SK-N-SH (cell line): ENCODE data around the gene PLXNA4. TPM values are rescaled to one million over a fixed set of nuclear protein-coding genes. Genes with fewer than 3 reads are reported as not detected.
"Not testable (repeated sequence)": the region's sequence is repeated elsewhere in the genome, so short reads cannot be mapped to it uniquely, and the experiment has no call there.

Experiments used
- CTCF ChIA-PET: fragments of 300-600, 350-600 bp; formaldehyde crosslinking; extraction: SDS; loops from one replicate; lab custom pipeline; 2021; lab: Yijun Ruan, JAX
- POLR2A ChIA-PET: fragments of 350-600 bp; sonication (Branson Sonifier 250); formaldehyde crosslinking; extraction: SDS; loops from one replicate; lab custom pipeline; 2020; ENCODE audit warnings: antibody characterized with exemption, inconsistent platforms; lab: Yijun Ruan, JAX
- DNase-seq: peaks from one replicate; pipeline ENCODE4 v3.0.0; 2012
- H2AFZ ChIP-seq: fragments of 200-600 bp; sonication (generic); 2 replicates; pipeline ENCODE4 v1.8.1; 2016; ENCODE audit warnings: antibody characterized with exemption, mild to moderate bottlenecking, low read depth
- H3F3A ChIP-seq: fragments of 200-600 bp; sonication (generic); replicated peaks from 2 replicates; pipeline ENCODE3; 2016; ENCODE audit warnings: antibody characterized with exemption, mild to moderate bottlenecking; ENCODE audit not compliant: insufficient read depth
- H3K27ac ChIP-seq, 2 experiments: fragments of 200-500 bp in 1 of 2; fragments of 200-600 bp in 1 of 2; sonication (Bioruptor generic) in 1 of 2; sonication (generic), shearing (Covaris generic) in 1 of 2; 2 replicates each; pipeline versions ENCODE4 v1.5.1 to v1.6.1; 2014 to 2016; ENCODE audit warnings: low read depth in 2 of 2, inconsistent platforms in 1 of 2, low read length in 1 of 2, mild to moderate bottlenecking in 1 of 2, mixed read lengths in 1 of 2
- H3K27me3 ChIP-seq: fragments of 200-600 bp; sonication (generic), shearing (Covaris generic); 2 replicates; pipeline ENCODE4 v1.6.1; 2016; ENCODE audit warnings: mixed run types; ENCODE audit not compliant: insufficient read depth
- H3K36me3 ChIP-seq, 2 experiments: fragments of 200-500 bp in 1 of 2; fragments of 200-600 bp in 1 of 2; sonication (Bioruptor generic) in 1 of 2; sonication (generic) in 1 of 2; replicated peaks in 1 of 2; 2 replicates each; pipeline versions ENCODE3 to v1.5.1; 2014 to 2016; ENCODE audit warnings: low read length in 1 of 2, mild to moderate bottlenecking in 1 of 2; ENCODE audit not compliant: insufficient read depth in 2 of 2, control insufficient read depth in 1 of 2
- H3K4me1 ChIP-seq, 2 experiments: fragments of 200-500 bp in 1 of 2; fragments of 200-600 bp in 1 of 2; sonication (Bioruptor generic) in 1 of 2; sonication (generic), shearing (Covaris generic) in 1 of 2; 2 replicates each; pipeline versions ENCODE4 v1.5.1 to v1.6.1; 2014 to 2016; ENCODE audit warnings: low read depth in 1 of 2, low read length in 1 of 2, mixed run types in 1 of 2; ENCODE audit not compliant: insufficient read depth in 2 of 2, control insufficient read depth in 1 of 2
- H3K4me2 ChIP-seq: fragments of 200-600 bp; sonication (generic), shearing (Covaris generic); 2 replicates; pipeline ENCODE4 v1.6.1; 2017; ENCODE audit warnings: mixed run types
- H3K4me3 ChIP-seq, 2 experiments: fragments of 200-500 bp in 1 of 2; fragments of 200-600 bp in 1 of 2; sonication (Bioruptor generic) in 1 of 2; sonication (generic), shearing (Covaris generic) in 1 of 2; 2 replicates each; pipeline versions ENCODE4 v1.5.1 to v1.8.1; 2014 to 2016; ENCODE audit warnings: low read depth in 2 of 2, inconsistent platforms in 1 of 2, low read length in 1 of 2, mild to moderate bottlenecking in 1 of 2, mixed read lengths in 1 of 2, moderate library complexity in 1 of 2
- H3K79me2 ChIP-seq: fragments of 200-600 bp; sonication (generic); 2 replicates; pipeline ENCODE4 v1.8.1; 2017; ENCODE audit warnings: mild to moderate bottlenecking; ENCODE audit not compliant: insufficient read depth
- H3K9ac ChIP-seq: fragments of 200-600 bp; sonication (generic); 2 replicates; pipeline ENCODE4 v1.6.1; 2017; ENCODE audit warnings: mixed run types
- H3K9me2 ChIP-seq: fragments of 200-600 bp; sonication (generic); 2 replicates; pipeline ENCODE4 v1.6.1; 2017; ENCODE audit warnings: mixed run types
- H3K9me3 ChIP-seq: fragments of 200-600 bp; sonication (generic); 2 replicates; pipeline ENCODE4 v1.6.1; 2017; ENCODE audit warnings: mixed run types, mild to moderate bottlenecking, moderate library complexity
- H4K20me1 ChIP-seq: fragments of 200-600 bp; sonication (generic); 2 replicates; pipeline ENCODE4 v1.6.1; 2017; ENCODE audit warnings: mild to moderate bottlenecking, mixed run types; ENCODE audit not compliant: insufficient read depth
- CHD2 ChIP-seq: fragments of 150-350 bp; IDR thresholded peaks from 2 replicates; pipeline ENCODE4 v1.6.1; 2018; ENCODE audit warnings: low read length; ENCODE audit not compliant: partially characterized antibody
- CTCF ChIP-seq: fragments of 200-600 bp; sonication (generic); IDR thresholded peaks from 2 replicates; pipeline ENCODE4 v1.6.1; 2017; ENCODE audit warnings: antibody characterized with exemption, mild to moderate bottlenecking, moderate library complexity
- ELF1 ChIP-seq: IDR thresholded peaks from 2 replicates; pipeline ENCODE4 v1.4.0; 2012
- EP300 ChIP-seq, 2 experiments: IDR thresholded peaks; 2 replicates each; pipeline versions ENCODE4 v1.4.0 to v1.6.1; 2012; ENCODE audit warnings: borderline replicate concordance in 1 of 2, low read depth in 1 of 2, low read length in 1 of 2
- FOXJ3 ChIP-seq: sonication (generic); formaldehyde crosslinking; IDR thresholded peaks from 2 replicates; pipeline ENCODE4 v1.5.1; 2020; ENCODE audit warnings: mild to moderate bottlenecking, missing genetic modification reagents
- GATA2 ChIP-seq: sonication (generic); formaldehyde crosslinking; IDR thresholded peaks from 2 replicates; pipeline ENCODE4 v1.5.0; 2020; ENCODE audit warnings: mild to moderate bottlenecking, missing genetic modification reagents
- IRF3 ChIP-seq: fragments of 150-350 bp; IDR thresholded peaks from 2 replicates; pipeline ENCODE4 v1.6.1; 2016; ENCODE audit warnings: mild to moderate bottlenecking, low read depth, low read length
- JUND ChIP-seq: IDR thresholded peaks from 2 replicates; pipeline ENCODE4 v1.4.0; 2012
- NFIC ChIP-seq: IDR thresholded peaks from 2 replicates; pipeline ENCODE4 v1.4.0; 2012; ENCODE audit warnings: borderline replicate concordance
- NRF1 ChIP-seq: IDR thresholded peaks from 2 replicates; pipeline ENCODE4 v1.6.1; 2012; ENCODE audit warnings: low read depth, mild to moderate bottlenecking, low read length
- RAD21 ChIP-seq: IDR thresholded peaks from 2 replicates; pipeline ENCODE4 v1.6.1; 2012; ENCODE audit warnings: mild to moderate bottlenecking, low read length
- REST ChIP-seq: IDR thresholded peaks from 2 replicates; pipeline ENCODE4 v1.6.1; 2012; ENCODE audit warnings: mild to moderate bottlenecking, low read depth, low read length, moderate library complexity
- SIN3A ChIP-seq: IDR thresholded peaks from 2 replicates; pipeline ENCODE4 v1.6.1; 2012; ENCODE audit warnings: low read depth, mild to moderate bottlenecking, low read length, moderate library complexity, borderline replicate concordance
- TAF1 ChIP-seq: IDR thresholded peaks from 2 replicates; pipeline ENCODE4 v1.6.1; 2012; ENCODE audit warnings: low read depth, mild to moderate bottlenecking, low read length, moderate library complexity, borderline replicate concordance
- TCF12 ChIP-seq: IDR thresholded peaks from 2 replicates; pipeline ENCODE4 v1.4.0; 2012
- TEAD4 ChIP-seq: IDR thresholded peaks from 2 replicates; pipeline ENCODE4 v1.4.0; 2012; ENCODE audit warnings: mild to moderate bottlenecking, borderline replicate concordance; ENCODE audit not compliant: insufficient read depth
- USF2 ChIP-seq: fragments of 150-350 bp; IDR thresholded peaks from 2 replicates; pipeline ENCODE4 v1.6.1; 2017; ENCODE audit warnings: antibody characterized with exemption, low read length, low read depth, borderline replicate concordance
- WGBS: methylation state at CpG from one replicate; pipeline ENCODE4 v1.1.6; 2017; ENCODE audit warnings: low lambda C conversion rate; 5-methylcytosine and 5-hydroxymethylcytosine counted together
- polyA plus RNA-seq, 3 experiments: library from polyadenylated mRNA; depleted of rRNA; stranded (reverse); fragments of >200 nt; gene quantifications; 2 replicates each; pipeline ENCODE4 v1.2.3, GENCODE V29; 2012
- TF ChIP-seq, protein P1 (sequence below): IDR thresholded peaks from 2 replicates; pipeline ENCODE4 v1.4.0; 2012; ENCODE audit warnings: low read depth, borderline replicate concordance

The PLXNA4 gene
- polyA plus RNA-seq, 1 of the 3 experiments (the other 2 are of a cell fraction) = 2.4 TPM

DNA sequence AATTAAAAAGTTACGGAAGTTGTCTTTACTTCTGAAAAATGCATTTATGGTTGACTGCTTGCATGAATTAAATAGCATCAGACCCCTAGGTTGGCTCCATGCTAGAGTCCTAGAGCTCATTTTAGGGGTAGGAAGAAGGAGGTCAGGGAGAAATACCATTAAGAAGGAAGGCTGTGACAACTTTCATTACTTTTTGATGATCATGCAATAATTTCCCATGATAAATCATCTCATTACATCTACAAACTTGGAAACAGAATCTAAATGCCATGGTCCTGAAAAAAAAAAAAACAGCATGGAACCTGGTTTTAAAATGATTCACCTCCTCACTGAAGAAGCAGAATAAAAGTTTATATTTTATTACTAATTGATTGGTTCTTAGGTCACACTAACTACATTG is 20.3 kb upstream of the PLXNA4 start:
- Histone ChIP-seq H3K4me1 (peaks cover 0 to 21% of the 10 kb centered on the region in 2 experiments; a peak in 2 of 4 replicates), H3K9ac (no peak overlapping the region), H3K27me3 (peaks cover 7% of the 10 kb centered on the region; the same call in 1 of the 2 replicates), H3K4me3 (no peak overlapping the region), H3K79me2 (no peaks in the 10 kb centered on the region), H3K9me3 (no peaks in the 10 kb centered on the region), H3K27ac (no peak overlapping the region), H4K20me1 (no peaks in the 10 kb centered on the region), H2AFZ (no peak overlapping the region), H3F3A (no peaks in the 10 kb centered on the region), H3K36me3 (no peaks in the 10 kb centered on the region), H3K9me2 (0 out of 2 replicates have a peak, but pooled peaks cover 5% of the 10 kb centered on the region), H3K4me2 (no peak overlapping the region)
- 81% methylated on average over 1 of the region's 1 CpG for WGBS
- DNase-seq = no peak
- CTCF ChIA-PET = interaction anchor here (1.0 to 1.1 kb wide), 2 partner anchors 10 to 16 kb away, joined by 3 to 4 read pairs; no protein-coding TSS in a partner anchor
- no peak for TF ChIP-seq CTCF
- TF ChIP-seq TEAD4 = no peak
- no peak for TF ChIP-seq FOXJ3
- no peak for TF ChIP-seq NFIC
- TF ChIP-seq TAF1 = no peak
- TF ChIP-seq JUND = no peak
- TF ChIP-seq TCF12 = no peak
- TF ChIP-seq, protein P1, sequence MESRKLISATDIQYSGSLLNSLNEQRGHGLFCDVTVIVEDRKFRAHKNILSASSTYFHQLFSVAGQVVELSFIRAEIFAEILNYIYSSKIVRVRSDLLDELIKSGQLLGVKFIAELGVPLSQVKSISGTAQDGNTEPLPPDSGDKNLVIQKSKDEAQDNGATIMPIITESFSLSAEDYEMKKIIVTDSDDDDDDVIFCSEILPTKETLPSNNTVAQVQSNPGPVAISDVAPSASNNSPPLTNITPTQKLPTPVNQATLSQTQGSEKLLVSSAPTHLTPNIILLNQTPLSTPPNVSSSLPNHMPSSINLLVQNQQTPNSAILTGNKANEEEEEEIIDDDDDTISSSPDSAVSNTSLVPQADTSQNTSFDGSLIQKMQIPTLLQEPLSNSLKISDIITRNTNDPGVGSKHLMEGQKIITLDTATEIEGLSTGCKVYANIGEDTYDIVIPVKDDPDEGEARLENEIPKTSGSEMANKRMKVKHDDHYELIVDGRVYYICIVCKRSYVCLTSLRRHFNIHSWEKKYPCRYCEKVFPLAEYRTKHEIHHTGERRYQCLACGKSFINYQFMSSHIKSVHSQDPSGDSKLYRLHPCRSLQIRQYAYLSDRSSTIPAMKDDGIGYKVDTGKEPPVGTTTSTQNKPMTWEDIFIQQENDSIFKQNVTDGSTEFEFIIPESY = no peak
- TF ChIP-seq USF2 = no peak
- TF ChIP-seq NRF1 = no peak
- no peak for TF ChIP-seq CHD2
- no peak for TF ChIP-seq GATA2 (CRISPR knock-in tag)
- TF ChIP-seq REST = no peak
- TF ChIP-seq ELF1 = no peak
- TF ChIP-seq RAD21 = no peak
- TF ChIP-seq SIN3A = no peak
- no peak for TF ChIP-seq EP300 (IDR thresholded peaks at IDR 0.05; ENCODE audit: borderline replicate concordance in 1 of 2, low read depth in 1 of 2, low read length in 1 of 2)
- TF ChIP-seq IRF3 = no peak
- POLR2A ChIA-PET = no interaction called here

DNA sequence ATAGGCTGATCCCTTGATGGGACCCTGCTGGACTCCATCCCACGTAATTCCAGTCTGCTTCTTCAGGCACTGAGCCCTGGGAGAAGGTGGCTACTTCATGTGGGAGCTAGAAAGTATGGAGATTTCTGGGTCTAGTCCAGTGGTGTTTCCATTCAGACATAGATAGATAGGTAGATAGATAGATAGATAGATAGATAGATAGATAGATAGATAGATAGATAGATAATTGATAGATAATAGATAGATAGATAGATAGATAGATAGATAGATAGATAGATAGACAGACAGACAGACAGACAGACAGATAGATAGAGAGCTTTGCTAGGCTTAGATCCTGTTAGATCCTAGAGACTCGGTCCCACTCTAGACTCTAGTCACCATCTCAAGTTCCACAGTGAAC is 18.5 kb upstream of the PLXNA4 start:
- H3K9me3 ChIP-seq, H3K4me3 ChIP-seq, POLR2A ChIA-PET, H3K4me2 ChIP-seq, H3K27ac ChIP-seq, DNase-seq, H3K9ac ChIP-seq, H3K79me2 ChIP-seq, H3F3A ChIP-seq, H3K36me3 ChIP-seq, H4K20me1 ChIP-seq, H2AFZ ChIP-seq, H3K9me2 ChIP-seq: not testable (repeated sequence)
- peaks cover 0 to 21% of the 10 kb centered on the region in 2 experiments; a peak in 2 of 4 replicates for H3K4me1 ChIP-seq
- CTCF ChIA-PET = interaction anchor here (1.2 to 3.8 kb wide), 5 partner anchors 11 to 649 kb away, joined by 4 to 16 read pairs (median 5); partner anchors contain the start of gene PLXNA4
- H3K27me3 ChIP-seq = peaks cover 11% of the 10 kb centered on the region; the same call in 1 of the 2 replicates
- WGBS = 49% methylated on average over 2 of the region's 2 CpGs
